ENCODE results near the gene BAHCC1. TPM values are rescaled to one million over a fixed set of nuclear protein-coding genes. Genes with fewer than 3 reads are reported as not detected.

Gene BAHCC1
- total and polyA plus RNA-seq, 2 of the 4 experiments (the other 2 are of a cell fraction) = 0.36 to 7.8 TPM

GRCh38 chr17:81391293-81391935 is 3.8 kb upstream of the BAHCC1 start:
- POLR2A ChIA-PET (ENCODE audit: unreplicated experiment) = no interaction called here
- peak overlapping the region; percentile 35 for H2BK5ac ChIP-seq (ENCODE audit: low read depth, low read length, poor library complexity, severe bottlenecking)
- peak overlapping the region; percentile 83 for H4K91ac ChIP-seq (ENCODE audit: insufficient read depth, low read depth, low read length)
- H3K36me3 ChIP-seq (ENCODE audit: control insufficient read depth, insufficient read depth, low read length) = 0 out of 2 replicates have a peak, but pooled peaks cover 1% of the 10 kb centered on the region
- no peak overlapping the region for H3K56ac ChIP-seq (ENCODE audit: extremely low read depth, insufficient read depth, low read length)
- H3K4me2 ChIP-seq (ENCODE audit: low read depth, low read length) = peak overlapping the region; percentile 84
- H3K9me3 ChIP-seq (ENCODE audit: control insufficient read depth, insufficient read depth, low read length) = no peaks in the 10 kb centered on the region
- TF ChIP-seq RAD21 (IDR thresholded peaks at IDR 0.05; ENCODE audit: low read length) (no peak), NFE2L2 (IDR thresholded peaks at IDR 0.05; ENCODE audit: low read depth, low read length) (no peak), CEBPB (IDR thresholded peaks at IDR 0.05; ENCODE audit: low read depth, low read length) (no peak)
- TF ChIP-seq, protein P1, sequence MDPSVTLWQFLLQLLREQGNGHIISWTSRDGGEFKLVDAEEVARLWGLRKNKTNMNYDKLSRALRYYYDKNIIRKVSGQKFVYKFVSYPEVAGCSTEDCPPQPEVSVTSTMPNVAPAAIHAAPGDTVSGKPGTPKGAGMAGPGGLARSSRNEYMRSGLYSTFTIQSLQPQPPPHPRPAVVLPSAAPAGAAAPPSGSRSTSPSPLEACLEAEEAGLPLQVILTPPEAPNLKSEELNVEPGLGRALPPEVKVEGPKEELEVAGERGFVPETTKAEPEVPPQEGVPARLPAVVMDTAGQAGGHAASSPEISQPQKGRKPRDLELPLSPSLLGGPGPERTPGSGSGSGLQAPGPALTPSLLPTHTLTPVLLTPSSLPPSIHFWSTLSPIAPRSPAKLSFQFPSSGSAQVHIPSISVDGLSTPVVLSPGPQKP (IDR thresholded peaks at IDR 0.05; ENCODE audit: borderline replicate concordance, low read depth, low read length) = no peak
- peak overlapping the region; percentile 56; the same call in 1 of the 3 replicates for H2BK15ac ChIP-seq (ENCODE audit: low read depth, low read length)
- peaks cover 22% of the 10 kb centered on the region for H3K4me1 ChIP-seq (ENCODE audit: control insufficient read depth, insufficient read depth, low read length)
- peak overlapping the region; percentile 71 for H2AK5ac ChIP-seq (ENCODE audit: low read depth, low read length)
- intact Hi-C loops (cut with micrococcal nuclease) (no loop called here), dilution Hi-C loops (cut with HindIII; ENCODE audit: low sequenced_read_pairs, unreplicated experiment) (no loop called here), in situ Hi-C loops (cut with MboI; ENCODE audit: low sequenced_read_pairs) (no loop called here)
- CTCF ChIA-PET = interaction anchor here (0.6 to 0.9 kb wide), 2 partner anchors 18 to 93 kb away, joined by 3 read pairs; no protein-coding TSS in a partner anchor
- peak overlapping the region; percentile 73 for H3K14ac ChIP-seq (replicated peaks; ENCODE audit: low read depth, low read length)
- peak overlapping the region; percentile 5; the same call in 1 of the 2 replicates for H4K5ac ChIP-seq (ENCODE audit: low read depth, low read length)
- 74% methylated on average over 3 of the region's 10 CpGs; no CpG with 5 or more reads in 1 of the 2 experiments for WGBS, 2 experiments (ENCODE audit: extremely low coverage in 2 of 2, insufficient read length in 1 of 2)
- H4K20me1 ChIP-seq (ENCODE audit: insufficient read depth, low read length) = peaks cover 15% of the 10 kb centered on the region
- H3K79me1 ChIP-seq (ENCODE audit: low read depth in 1 of 2, low read length in 2 of 2) = peaks cover 19 to 57% of the 10 kb centered on the region in 2 experiments
- H3K27me3 ChIP-seq (ENCODE audit: control insufficient read depth, insufficient read depth, low read length) = no peaks in the 10 kb centered on the region
- peak overlapping the region; percentile 38; the same call in 1 of the 2 replicates for H3K18ac ChIP-seq (ENCODE audit: low read depth, low read length)
- peak overlapping the region; percentile 96 for H3K27ac ChIP-seq (ENCODE audit: insufficient read depth, low read length)
- peak overlapping the region; percentile 68 for H2AFZ ChIP-seq (replicated peaks; ENCODE audit: low read length, poor library complexity)
- peak overlapping the region; percentile 96 for H3K4ac ChIP-seq (ENCODE audit: low read depth, low read length)
- H2BK120ac ChIP-seq (ENCODE audit: low read depth, low read length) = peak overlapping the region; percentile 77
- DNase-seq (no peak), ATAC-seq (ENCODE audit: low read depth) (no peak)
- peak overlapping the region; percentile 47 for H3K4me3 ChIP-seq (ENCODE audit: insufficient read depth, low read depth, low read length)
- no peak overlapping the region for H2BK20ac ChIP-seq (ENCODE audit: low read depth, low read length)
- BruUV-seq (replicated peaks) = no TSS peak
- peak overlapping the region; percentile 99 for H3K23ac ChIP-seq (ENCODE audit: low read depth, low read length)
- H3K9me1 ChIP-seq (ENCODE audit: insufficient read depth, low read length) = peaks cover 3% of the 10 kb centered on the region; the same call in 1 of the 2 replicates
- H2AK9ac ChIP-seq (replicated peaks; ENCODE audit: low read depth, low read length, poor library complexity) = peak overlapping the region; percentile 48
- peak overlapping the region; percentile 66 for H3K9ac ChIP-seq (ENCODE audit: low read depth, low read length)
- H4K8ac ChIP-seq (ENCODE audit: low read depth in 2 of 2, low read length in 2 of 2) = peak overlapping the region; percentile 16 to 90; a peak in 3 of 4 replicates
